Epithelial cell of esophagus (primary cell): ENCODE data around the gene SLIT3.

Experiments used
- DNase-seq: peaks from one replicate; pipeline ENCODE4 v3.0.0; 2010; ENCODE audit warnings: low read depth
- H3K4me3 ChIP-seq: 2 replicates; pipeline ENCODE4 v1.5.1; 2011; ENCODE audit warnings: mild to moderate bottlenecking, low read length, control low read depth
- TF ChIP-seq, protein P1 (sequence below): IDR thresholded peaks from 2 replicates; pipeline ENCODE4 v1.5.1; 2011; ENCODE audit warnings: low read depth, mild to moderate bottlenecking, low read length, control low read depth, inconsistent platforms; ENCODE audit not compliant: insufficient read depth; ENCODE audit errors: missing control alignments

SLIT3 gene

DNA sequence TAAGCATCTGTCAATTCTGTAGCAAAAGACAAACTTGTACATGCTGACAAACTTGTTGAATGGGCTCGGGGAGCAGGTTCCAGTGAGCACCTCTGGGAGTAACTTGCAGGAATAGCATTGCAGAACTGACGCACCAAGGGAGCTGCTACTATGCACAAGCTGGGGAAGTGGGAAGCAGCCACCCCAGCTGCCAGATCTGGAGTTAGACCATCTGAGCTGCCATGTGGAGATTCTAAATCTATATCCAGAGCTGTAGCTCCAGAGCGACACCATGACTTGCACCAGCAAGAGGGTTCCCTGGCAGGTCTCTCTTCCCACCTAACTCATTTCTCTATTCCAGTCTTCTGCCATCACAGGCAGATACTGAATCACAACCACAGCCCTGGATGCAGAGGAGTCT is 375.8 kb downstream of the SLIT3 start:
- H3K4me3 ChIP-seq = no peak overlapping the region
- TF ChIP-seq, protein P1, sequence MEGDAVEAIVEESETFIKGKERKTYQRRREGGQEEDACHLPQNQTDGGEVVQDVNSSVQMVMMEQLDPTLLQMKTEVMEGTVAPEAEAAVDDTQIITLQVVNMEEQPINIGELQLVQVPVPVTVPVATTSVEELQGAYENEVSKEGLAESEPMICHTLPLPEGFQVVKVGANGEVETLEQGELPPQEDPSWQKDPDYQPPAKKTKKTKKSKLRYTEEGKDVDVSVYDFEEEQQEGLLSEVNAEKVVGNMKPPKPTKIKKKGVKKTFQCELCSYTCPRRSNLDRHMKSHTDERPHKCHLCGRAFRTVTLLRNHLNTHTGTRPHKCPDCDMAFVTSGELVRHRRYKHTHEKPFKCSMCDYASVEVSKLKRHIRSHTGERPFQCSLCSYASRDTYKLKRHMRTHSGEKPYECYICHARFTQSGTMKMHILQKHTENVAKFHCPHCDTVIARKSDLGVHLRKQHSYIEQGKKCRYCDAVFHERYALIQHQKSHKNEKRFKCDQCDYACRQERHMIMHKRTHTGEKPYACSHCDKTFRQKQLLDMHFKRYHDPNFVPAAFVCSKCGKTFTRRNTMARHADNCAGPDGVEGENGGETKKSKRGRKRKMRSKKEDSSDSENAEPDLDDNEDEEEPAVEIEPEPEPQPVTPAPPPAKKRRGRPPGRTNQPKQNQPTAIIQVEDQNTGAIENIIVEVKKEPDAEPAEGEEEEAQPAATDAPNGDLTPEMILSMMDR = no peak
- no peak for DNase-seq

DNA sequence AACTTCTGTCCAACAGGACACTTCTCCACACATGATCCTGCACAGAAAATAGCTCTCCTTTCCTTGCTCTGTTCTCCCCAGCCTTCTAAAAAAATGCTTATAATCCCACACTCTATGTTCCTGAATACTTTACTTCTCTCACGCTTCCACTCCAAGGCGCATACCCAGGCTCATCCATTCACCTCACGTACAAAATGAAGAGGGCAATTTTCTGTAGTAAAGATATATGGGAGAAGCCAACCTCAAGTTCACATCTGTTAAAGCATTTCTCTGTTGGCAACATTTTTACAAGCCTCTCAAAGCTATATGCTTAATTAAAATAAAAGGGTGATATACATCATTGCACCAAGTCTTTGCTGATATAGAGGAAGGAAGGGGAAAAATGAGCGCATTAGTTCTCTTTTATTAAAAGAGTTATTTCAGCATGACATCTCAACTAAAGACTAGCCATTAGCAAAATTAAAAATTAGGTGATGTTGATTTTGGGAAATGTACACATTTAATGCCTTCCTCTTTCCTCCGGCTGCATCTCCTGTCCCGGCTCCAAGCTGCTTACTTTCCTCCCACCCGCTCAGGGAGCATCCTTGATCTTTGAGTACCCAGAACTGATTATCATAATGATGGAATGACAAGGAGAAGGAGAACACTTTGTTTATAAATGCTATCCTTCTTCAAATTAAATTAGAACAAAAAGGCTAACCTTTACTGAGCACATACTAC is 379.6 kb downstream of the SLIT3 start:
- DNase-seq = no peak
- H3K4me3 ChIP-seq = no peak overlapping the region
- TF ChIP-seq, protein P1 = no peak

DNA sequence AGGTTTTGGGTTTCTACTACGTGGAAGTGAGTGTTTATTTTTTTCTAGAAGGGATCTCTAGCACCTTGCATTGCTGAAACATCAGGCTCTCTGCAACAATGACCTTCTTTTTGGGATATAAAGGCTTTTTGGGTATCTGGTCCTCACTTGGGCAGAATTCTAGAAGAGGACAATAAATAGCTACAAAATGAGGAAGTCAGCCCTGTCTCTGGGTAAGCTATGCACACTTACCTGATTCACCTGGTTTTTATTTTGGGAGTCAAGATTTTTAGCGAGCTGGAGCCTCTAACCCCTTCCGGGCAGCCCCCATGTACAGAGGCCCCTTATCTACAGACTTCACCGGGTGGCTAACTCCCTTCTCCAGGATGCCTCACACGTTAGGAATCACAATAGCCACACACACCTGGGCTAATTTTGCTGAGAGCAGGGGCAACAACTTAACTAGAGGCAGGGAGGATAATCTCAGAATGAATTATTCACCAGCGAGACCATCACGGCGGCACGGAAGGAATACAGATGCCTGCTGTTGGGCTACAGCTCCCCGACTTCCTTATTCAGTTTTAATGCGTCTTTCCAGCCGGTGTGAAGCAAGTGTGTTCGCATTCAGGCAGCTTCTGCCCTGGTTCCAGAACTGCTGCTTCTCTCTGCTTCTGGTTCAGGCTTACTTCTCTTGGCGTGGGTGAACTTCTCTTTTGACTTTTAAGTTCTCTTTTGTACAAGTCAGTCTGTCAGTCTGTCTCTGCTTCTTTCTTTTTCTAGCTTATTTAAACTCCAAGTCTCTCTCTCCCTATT is 380.7 kb downstream of the SLIT3 start:
- TF ChIP-seq, protein P1 = no peak
- no peak overlapping the region for H3K4me3 ChIP-seq
- no peak for DNase-seq

DNA sequence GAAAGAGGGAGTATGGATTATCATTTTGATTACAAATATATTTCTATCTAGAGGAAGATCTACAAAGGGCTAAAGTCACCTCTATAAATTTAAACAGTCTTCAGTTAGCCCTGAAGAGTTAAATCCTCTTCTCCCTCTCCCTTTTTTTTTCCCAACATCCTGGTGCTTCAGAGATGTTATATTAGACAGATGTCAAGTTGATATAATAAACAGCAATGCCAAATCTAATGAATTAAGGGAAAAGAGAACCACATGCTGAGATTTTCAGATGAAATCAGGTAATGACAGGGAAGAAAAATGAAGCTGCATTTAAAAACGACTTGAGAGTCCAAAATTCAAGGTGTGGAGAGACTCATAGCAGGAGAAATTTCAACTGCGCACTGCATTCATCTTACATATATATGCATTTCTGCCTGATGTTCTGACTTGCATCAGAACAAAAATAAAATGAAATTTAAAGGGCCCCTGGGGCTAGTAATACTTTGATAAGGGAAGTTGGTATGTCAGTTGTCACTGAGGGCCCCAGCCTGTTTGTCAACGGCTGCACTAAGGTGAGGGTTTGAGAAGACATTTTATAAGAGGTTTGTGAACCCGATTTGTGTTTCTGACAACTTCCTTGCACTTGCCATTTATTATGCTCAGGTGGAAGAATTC is 382.9 kb downstream of the SLIT3 start:
- no peak overlapping the region for H3K4me3 ChIP-seq
- TF ChIP-seq, protein P1 = no peak
- DNase-seq = no peak

DNA sequence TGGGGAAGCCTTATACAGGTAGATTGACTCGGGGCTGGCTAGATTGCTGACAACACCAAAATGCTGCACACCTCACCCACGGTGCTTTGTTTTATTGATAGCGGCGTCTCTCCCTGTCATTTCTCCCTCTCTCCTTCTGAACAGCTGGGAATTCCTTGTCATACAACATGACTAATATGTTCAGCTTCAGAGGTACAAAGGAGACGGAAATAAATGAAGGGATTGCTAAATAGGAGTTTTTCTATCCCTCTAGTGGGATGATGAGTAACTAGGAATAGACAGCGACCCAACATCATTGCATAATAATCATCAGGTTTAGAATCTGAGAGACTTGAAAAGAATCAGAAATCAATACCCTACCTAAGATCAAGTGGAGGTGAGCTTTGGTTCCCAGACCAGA is 384.1 kb downstream of the SLIT3 start:
- no peak overlapping the region for H3K4me3 ChIP-seq
- TF ChIP-seq, protein P1 = no peak
- DNase-seq = peak; percentile 74

DNA sequence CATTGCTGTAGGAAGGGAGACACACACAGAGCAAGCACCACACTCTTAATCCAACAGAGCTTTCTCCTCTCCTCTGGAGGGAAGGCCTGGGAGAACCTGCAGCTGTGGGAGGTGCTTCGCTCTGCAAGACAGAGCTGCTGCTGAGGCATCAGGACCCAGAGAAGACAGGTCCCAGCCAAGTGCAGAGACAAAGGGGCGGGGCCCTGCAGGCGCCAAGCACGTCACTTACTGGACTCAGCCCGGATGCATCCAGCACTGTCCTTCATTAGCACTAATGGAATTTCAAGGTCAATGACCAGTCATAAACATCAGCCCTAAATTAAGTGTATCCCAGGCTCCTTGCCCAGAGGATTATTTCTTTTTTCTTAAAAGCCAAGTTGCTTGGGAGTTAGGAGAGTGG is 384.7 kb downstream of the SLIT3 start:
- no peak overlapping the region for H3K4me3 ChIP-seq
- TF ChIP-seq, protein P1 = no peak
- peak; percentile 3 for DNase-seq
